ENCODE data around the gene PTGER1.
A peak's percentile ranks its signal among the peaks of the same experiment; 100 is the strongest.

PTGER1 gene

GRCh38 chr19:14503285-14503684 lies 28.1 kb upstream of the PTGER1 start:
- FAIRE-seq (no peak), DNase-seq (ENCODE audit: extremely low spot score, insufficient read length, low read depth) (no peak)

GRCh38 chr19:14502334-14503092 lies 27.4 kb upstream of the PTGER1 start:
- no peak for DNase-seq (ENCODE audit: extremely low spot score, insufficient read length, low read depth)
- no peak for FAIRE-seq

- FAIRE-seq (no peak), DNase-seq (ENCODE audit: extremely low spot score, insufficient read length, low read depth) (no peak)
Observed at GRCh38 chr19:14497228-14497921, 22.2 kb upstream of the PTGER1 start.

DNA sequence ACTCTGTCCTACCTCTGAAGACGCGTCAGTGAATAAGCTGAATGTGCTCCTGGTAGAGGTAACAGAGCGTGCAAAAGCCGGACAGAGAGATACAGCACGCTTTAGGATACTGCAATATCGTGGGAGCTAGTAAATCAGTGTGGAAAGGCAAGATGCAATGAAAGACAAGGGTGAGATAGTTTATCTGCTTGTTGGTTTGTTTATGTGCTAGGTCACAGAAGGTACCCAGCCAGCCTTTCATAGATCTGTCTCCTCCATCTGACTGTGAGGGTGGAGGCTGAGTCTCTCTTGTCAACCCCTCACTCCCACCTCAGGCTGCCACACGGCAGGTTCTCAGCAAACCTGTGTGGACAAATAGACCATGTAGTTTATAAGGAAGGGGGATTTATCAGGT lies 21.7 kb upstream of the PTGER1 start:
- no peak for FAIRE-seq
- DNase-seq (ENCODE audit: extremely low spot score, insufficient read length, low read depth): no peak

DNA sequence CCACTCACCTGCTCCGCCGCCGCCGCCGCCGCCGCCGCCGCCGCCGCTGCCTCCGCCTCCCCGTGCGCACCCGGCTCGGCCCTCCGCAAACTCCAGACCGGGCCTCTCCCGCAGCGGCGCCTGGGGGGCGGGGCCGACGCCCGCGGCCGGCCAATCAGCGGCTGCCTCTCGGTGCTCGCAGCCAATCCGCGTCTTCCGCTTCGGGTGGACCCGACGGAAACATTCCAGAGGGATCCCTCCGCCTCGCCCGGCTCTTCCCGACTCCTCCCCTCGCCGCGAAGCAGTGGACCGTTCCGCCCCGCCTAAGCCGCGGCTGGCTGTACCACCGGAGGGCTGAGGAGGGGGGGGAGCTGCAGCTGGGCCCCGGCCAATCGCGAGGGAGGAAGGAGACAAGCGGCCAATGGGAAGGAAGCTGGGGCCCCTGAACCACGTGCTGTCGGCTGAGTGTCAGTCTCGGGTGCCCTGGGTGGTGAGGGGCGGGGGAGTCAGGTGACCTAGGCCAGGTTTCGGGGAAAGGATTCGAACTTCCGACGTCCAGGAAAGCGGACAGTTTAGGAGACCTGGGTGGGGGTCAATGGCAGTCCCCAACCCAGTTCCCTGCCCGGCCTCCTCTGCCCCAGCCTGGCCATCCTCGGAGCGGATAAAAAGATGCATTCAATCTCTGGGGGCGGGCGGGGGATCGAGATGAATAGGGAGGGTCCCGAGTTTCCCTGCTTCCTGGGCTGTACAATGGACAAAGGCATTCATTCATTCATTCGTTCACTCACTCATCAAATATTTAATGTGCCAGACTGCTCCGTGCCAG lies 21.1 kb upstream of the PTGER1 start, which contains the start of gene GIPC1:
GIPC1 (minus strand) TSS at position 99 of the 805 bp plus-strand sequence. CDS start 13,151 bp downstream, outside the sequence.
- FAIRE-seq (peak; percentile 89), DNase-seq (ENCODE audit: extremely low spot score, insufficient read length, low read depth) (peak; percentile 98)

GRCh38 chr19:14495672-14496028 lies 20.5 kb upstream of the PTGER1 start:
- FAIRE-seq: no peak
- no peak for DNase-seq (ENCODE audit: extremely low spot score, insufficient read length, low read depth)

GRCh38 chr19:14494910-14495671 lies 19.9 kb upstream of the PTGER1 start:
- no peak for FAIRE-seq
- no peak for DNase-seq (ENCODE audit: extremely low spot score, insufficient read length, low read depth)

DNA sequence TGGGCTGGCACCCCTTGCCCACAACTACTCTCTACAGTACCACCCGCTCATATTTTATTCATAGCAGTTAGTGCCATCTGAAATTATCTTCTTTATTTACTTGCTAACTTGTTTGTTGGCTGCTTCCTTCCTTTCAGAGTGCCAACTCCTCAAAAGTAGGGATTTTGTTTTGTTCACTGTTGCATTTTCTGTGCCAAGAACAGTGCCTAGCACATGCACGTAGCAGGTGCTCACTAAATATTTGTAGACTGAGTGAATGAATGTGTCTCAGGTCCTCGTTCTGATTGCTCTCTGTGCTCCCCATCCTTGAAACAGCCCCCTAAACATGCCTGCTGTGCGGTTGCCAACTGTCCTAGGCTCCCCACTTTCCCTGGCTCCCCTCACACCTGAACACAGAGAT lies 19.3 kb upstream of the PTGER1 start:
- no peak for DNase-seq (ENCODE audit: extremely low spot score, insufficient read length, low read depth)

DNA sequence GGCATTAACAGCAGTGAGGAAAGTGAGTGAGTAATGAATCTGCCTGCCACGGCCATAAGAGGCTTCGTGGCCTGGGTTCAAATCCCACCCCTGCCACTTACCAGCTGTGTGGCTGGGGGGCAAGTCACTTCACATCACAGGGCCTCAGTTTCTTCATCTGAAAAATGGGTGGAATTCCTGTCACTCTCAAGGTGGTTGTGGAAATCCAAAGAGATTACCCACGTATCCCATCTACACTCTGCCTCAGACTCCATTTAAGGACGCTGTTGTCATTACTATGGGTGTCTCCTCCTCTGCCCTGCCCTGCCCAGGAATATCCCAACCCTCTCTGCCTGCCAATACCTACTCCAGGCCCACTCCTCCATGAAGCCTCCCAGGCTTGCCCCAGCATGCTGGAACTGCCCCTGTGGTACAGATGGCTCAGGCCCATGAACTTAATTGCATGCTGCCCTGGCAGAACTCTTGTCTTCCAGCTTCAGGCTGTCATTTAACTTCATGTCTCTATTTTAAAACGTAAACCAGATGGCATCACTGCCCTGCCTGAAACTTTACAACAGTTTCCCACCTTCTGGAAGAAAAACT lies 17.7 kb upstream of the PTGER1 start:
- no peak for FAIRE-seq
- DNase-seq (ENCODE audit: extremely low spot score, insufficient read length, low read depth): no peak

More for the DNA sequence above, 19.3 kb upstream of the PTGER1 start:
- no peak for FAIRE-seq

GRCh38 chr19:14487370-14488125 lies 12.4 kb upstream of the PTGER1 start:
- DNase-seq (ENCODE audit: extremely low spot score, insufficient read length, low read depth) (no peak), FAIRE-seq (no peak)

- DNase-seq (ENCODE audit: extremely low spot score, insufficient read length, low read depth) (no peak), FAIRE-seq (no peak)
Observed at GRCh38 chr19:14482172-14482941, 7.2 kb upstream of the PTGER1 start.

GRCh38 chr19:14480700-14481079 lies 5.5 kb upstream of the PTGER1 start:
- FAIRE-seq (no peak), DNase-seq (ENCODE audit: extremely low spot score, insufficient read length, low read depth) (no peak)

- DNase-seq (ENCODE audit: extremely low spot score, insufficient read length, low read depth): peak; percentile 69
- no peak for FAIRE-seq
Observed at GRCh38 chr19:14479975-14480699, 5.0 kb upstream of the PTGER1 start.

DNA sequence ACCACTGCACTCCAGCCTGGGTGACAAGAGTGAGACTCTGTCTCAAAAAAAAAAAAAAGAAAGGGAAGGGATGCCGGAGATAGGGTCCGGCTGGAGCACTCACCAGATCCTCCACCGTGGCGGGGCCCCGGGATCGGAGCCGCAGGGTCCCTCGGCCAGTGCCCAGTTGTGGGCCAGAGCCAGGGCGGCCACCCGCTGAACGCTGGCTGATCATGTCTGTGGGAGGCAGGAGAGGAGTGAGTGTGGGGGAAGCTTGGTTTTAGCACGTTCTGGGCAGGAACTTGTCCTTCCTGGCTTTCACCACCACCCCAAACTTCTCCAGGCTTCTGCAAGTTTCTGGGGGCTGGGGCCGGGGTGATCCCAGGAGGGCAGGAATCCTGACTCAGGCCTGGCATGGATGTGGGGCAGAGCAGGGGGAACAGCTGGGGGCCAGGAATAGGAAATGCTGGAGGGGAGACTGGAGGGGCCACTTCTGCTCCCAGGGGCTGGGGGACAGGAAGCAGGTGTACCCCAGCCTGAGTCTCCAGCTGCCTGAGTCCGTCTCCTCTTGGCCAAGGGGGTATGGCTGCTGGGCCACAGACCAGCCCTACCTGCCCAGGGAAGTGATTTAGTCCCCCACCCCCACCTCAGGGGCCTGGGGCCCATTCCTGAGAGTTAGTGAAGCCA lies 4.3 kb upstream of the PTGER1 start:
- no peak for FAIRE-seq
- no peak for DNase-seq (ENCODE audit: extremely low spot score, insufficient read length, low read depth)

GRCh38 chr19:14478113-14478545 lies 3.0 kb upstream of the PTGER1 start:
- DNase-seq (ENCODE audit: extremely low spot score, insufficient read length, low read depth) (no peak), FAIRE-seq (no peak)

- DNase-seq (ENCODE audit: extremely low spot score, insufficient read length, low read depth) (no peak), FAIRE-seq (no peak)
Observed at GRCh38 chr19:14477418-14478112, 2.4 kb upstream of the PTGER1 start.

All from GM18507 (cell line).